Measurements from ENCODE around the gene MBNL1.

DNA sequence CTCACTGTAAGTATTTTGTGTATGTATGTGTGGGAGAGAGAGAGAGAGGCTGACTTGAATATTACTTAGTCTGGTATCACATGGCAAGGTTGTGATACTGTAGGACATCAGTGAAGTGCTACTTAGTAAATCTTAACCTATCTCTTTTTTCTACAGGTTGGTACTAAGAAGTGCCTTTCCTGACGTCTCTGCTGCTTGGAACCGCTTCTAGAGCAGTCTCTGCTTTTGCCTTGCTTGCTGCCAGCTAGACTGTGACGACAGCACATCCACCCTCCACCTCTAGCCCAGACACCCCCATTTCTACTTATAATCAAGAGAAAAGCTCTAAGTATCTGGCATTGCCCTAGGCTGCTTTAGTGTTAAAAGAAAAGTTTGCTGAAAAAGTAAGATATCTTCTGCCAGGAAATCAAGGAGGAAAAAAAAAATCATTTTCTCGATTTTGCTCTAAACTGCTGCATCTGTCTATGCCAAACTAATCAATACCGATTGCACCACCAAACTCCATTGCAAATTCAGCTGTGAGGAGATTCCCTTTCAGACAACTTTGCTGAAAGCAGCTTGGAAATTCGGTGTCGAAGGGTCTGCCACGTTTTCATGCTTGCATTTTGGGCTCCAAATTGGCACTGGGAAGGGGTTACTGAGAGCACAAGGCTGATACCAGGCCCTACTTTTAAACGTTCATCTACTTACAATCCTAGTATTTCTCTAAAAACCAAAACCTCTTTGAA lies 30.7 kb downstream of the MBNL1 start:
- TF ChIP-seq, protein P1, sequence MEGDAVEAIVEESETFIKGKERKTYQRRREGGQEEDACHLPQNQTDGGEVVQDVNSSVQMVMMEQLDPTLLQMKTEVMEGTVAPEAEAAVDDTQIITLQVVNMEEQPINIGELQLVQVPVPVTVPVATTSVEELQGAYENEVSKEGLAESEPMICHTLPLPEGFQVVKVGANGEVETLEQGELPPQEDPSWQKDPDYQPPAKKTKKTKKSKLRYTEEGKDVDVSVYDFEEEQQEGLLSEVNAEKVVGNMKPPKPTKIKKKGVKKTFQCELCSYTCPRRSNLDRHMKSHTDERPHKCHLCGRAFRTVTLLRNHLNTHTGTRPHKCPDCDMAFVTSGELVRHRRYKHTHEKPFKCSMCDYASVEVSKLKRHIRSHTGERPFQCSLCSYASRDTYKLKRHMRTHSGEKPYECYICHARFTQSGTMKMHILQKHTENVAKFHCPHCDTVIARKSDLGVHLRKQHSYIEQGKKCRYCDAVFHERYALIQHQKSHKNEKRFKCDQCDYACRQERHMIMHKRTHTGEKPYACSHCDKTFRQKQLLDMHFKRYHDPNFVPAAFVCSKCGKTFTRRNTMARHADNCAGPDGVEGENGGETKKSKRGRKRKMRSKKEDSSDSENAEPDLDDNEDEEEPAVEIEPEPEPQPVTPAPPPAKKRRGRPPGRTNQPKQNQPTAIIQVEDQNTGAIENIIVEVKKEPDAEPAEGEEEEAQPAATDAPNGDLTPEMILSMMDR (IDR thresholded peaks at IDR 0.05): no peak
- TF ChIP-seq POLR2A (IDR thresholded peaks at IDR 0.05): no peak
